Spleen (tissue), 11 donors: Measurements from ENCODE around the gene PPP6R3. TPM values are rescaled to one million over a fixed set of nuclear protein-coding genes. Genes with fewer than 3 reads are reported as not detected.

Experiments used
- DNase-seq: peaks from one replicate; pipeline ENCODE4 v3.0.0-alpha.2; 2020
- H3K27ac ChIP-seq, 8 donors: fragments of 200-600 bp; sonication (generic) in 7 of 8; 1 replicate in 4 of 8; 2 replicates in 4 of 8; pipeline versions ENCODE4 v1.5.0 to v1.8.0; 2016 to 2021; ENCODE audit warnings: inconsistent platforms in 4 of 8, mild to moderate bottlenecking in 4 of 8, moderate library complexity in 1 of 8
- H3K27me3 ChIP-seq, 7 donors: fragments of 200-600 bp; sonication (generic) in 6 of 7; replicated peaks in 1 of 7; 1 replicate in 4 of 7; 2 replicates in 3 of 7; pipeline versions ENCODE4 v1.5.0 to v1.8.0; 2016 to 2021; ENCODE audit warnings: inconsistent platforms in 3 of 7, mild to moderate bottlenecking in 1 of 7
- H3K36me3 ChIP-seq, 6 donors: fragments of 200-600 bp; sonication (generic) in 5 of 6; 1 replicate in 4 of 6; 2 replicates in 2 of 6; pipeline versions ENCODE4 v1.5.0 to v1.8.0; 2016 to 2021; ENCODE audit warnings: inconsistent platforms in 2 of 6
- H3K4me1 ChIP-seq, 6 donors: fragments of 200-600 bp; sonication (generic) in 5 of 6; 1 replicate in 3 of 6; 2 replicates in 3 of 6; pipeline versions ENCODE4 v1.5.0 to v1.8.0; 2016 to 2021; ENCODE audit warnings: inconsistent platforms in 3 of 6
- H3K4me3 ChIP-seq, 8 donors: fragments of 200-600 bp; sonication (generic) in 7 of 8; 1 replicate in 4 of 8; 2 replicates in 4 of 8; pipeline versions ENCODE4 v1.5.0 to v1.8.0; 2016 to 2021; ENCODE audit warnings: inconsistent platforms in 4 of 8, mild to moderate bottlenecking in 4 of 8, moderate library complexity in 2 of 8
- H3K9me3 ChIP-seq, 8 donors: fragments of 200-600 bp; sonication (generic) in 7 of 8; 1 replicate in 4 of 8; 2 replicates in 4 of 8; pipeline versions ENCODE4 v1.5.0 to v1.8.0; 2016 to 2021; ENCODE audit warnings: inconsistent platforms in 4 of 8
- POLR2A ChIP-seq, 3 donors: fragments of 450-650 bp; IDR thresholded peaks; one replicate each; pipeline ENCODE4 v1.5.1; 2017; ENCODE audit warnings: antibody characterized with exemption in 3 of 3, mild to moderate bottlenecking in 1 of 3
- POLR2AphosphoS5 ChIP-seq, 3 donors: sonication (generic); formaldehyde crosslinking; IDR thresholded peaks; one replicate each; pipeline ENCODE4 v1.5.1; 2017; ENCODE audit warnings: antibody characterized with exemption in 3 of 3
- WGBS, 5 donors: extraction: QIAGEN DNeasy Blood & Tissue Kit in 3 of 5; methylation state at CpG; one replicate each; pipeline versions ENCODE4 v1.1.5 to v1.1.7; 2013 to 2018; 5-methylcytosine and 5-hydroxymethylcytosine counted together
- intact Hi-C: fragments of 100-400 bp; cut with DNase I; formaldehyde crosslinking; loops from one replicate; pipeline ENCODE4 v1.15.0; 2023; ENCODE audit warnings: low total_unique reads
- polyA plus RNA-seq, 3 donors: library from polyadenylated mRNA; stranded (reverse); fragments of 200-250 nt; gene quantifications; one replicate each; pipeline ENCODE4 v1.2.1, GENCODE V29; 2013
- total RNA-seq, 7 donors: library from RNA; depleted of rRNA in 3 of 7; stranded (reverse); fragments of >200 nt in 3 of 7; fragmentation: NEBNext Ultra II Directional in 4 of 7; extraction: Animal tissue kit (Norgen Biotek cat#: 25700) in 4 of 7; gene quantifications; one replicate each; pipeline versions ENCODE4 v1.1.0 to v1.2.1, GENCODE V29; 2016 to 2021
- TF ChIP-seq, protein P1 (sequence below), 11 experiments: fragments of 200-600 bp in 7 of 11; fragments of 450-650 bp in 4 of 11; sonication (generic) in 4 of 11; IDR thresholded peaks in 8 of 11; conservative IDR thresholded peaks in 3 of 11; 1 replicate in 7 of 11; 2 replicates in 4 of 11; pipeline versions ENCODE4 v1.4.0 to v1.8.0; 2016 to 2021; ENCODE audit warnings: antibody characterized with exemption in 11 of 11, inconsistent platforms in 4 of 11, mild to moderate bottlenecking in 1 of 11
- donor health status: healthy with polysubstance abuse.
- donor health status: DM: no; HTN: no; CAD: no; lungs with moderate emphysema.
- donor health status: DM: no; HTN: no; CAD: no.
- donor health status: Bipolar disorder and iron deficiency.
- donor health status: healthy.
- donor health status: DM: no; HTN: no; CAD: no.
- donor health status: DM: yes; HTN: yes; CAD: no.

The PPP6R3 gene
- total and polyA plus RNA-seq, 10 donors: 23.9 to 178 (median 122) TPM

DNA sequence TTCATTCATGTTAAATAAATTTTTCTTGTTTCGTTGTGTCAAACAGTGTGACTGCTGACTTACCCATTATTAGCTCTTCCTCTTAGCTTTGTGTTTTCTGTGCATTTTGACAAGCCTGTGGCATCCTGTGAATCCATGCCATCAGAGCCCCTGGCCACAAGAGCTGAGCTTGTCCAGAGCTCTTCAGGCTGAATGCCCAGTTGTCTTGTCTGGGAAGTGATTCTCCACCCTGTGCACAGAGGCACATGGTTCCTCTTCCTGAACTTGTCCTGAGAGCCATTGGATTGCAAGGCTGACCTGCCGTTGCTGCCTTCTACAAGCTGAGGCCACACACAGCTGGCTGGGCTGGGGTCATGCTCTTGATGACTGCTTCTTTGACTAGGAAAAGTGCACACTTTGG is 64.1 kb downstream of the PPP6R3 start:
- H3K27ac ChIP-seq: peak overlapping the region in 4 of 8 donors; percentile 13 to 58 (median 26)
- peak in 1 of 3 donors; percentile 8 for TF ChIP-seq POLR2AphosphoS5 (IDR thresholded peaks at IDR 0.05)
- TF ChIP-seq, protein P1, sequence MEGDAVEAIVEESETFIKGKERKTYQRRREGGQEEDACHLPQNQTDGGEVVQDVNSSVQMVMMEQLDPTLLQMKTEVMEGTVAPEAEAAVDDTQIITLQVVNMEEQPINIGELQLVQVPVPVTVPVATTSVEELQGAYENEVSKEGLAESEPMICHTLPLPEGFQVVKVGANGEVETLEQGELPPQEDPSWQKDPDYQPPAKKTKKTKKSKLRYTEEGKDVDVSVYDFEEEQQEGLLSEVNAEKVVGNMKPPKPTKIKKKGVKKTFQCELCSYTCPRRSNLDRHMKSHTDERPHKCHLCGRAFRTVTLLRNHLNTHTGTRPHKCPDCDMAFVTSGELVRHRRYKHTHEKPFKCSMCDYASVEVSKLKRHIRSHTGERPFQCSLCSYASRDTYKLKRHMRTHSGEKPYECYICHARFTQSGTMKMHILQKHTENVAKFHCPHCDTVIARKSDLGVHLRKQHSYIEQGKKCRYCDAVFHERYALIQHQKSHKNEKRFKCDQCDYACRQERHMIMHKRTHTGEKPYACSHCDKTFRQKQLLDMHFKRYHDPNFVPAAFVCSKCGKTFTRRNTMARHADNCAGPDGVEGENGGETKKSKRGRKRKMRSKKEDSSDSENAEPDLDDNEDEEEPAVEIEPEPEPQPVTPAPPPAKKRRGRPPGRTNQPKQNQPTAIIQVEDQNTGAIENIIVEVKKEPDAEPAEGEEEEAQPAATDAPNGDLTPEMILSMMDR (IDR thresholded peaks at IDR 0.05 in 8 of 11, conservative IDR thresholded peaks at IDR 0.05 in 3 of 11): no peak
- H3K4me3 ChIP-seq: no peak overlapping the region
- H3K27me3 ChIP-seq: no peaks in the 10 kb centered on the region
- H3K36me3 ChIP-seq: peaks cover 0 to 97% (median 55%) of the 10 kb centered on the region in 6 donors
- intact Hi-C loops: no loop called here
- no peaks in the 10 kb centered on the region for H3K9me3 ChIP-seq
- no peak for DNase-seq
- peaks cover 7 to 74% (median 41%) of the 10 kb centered on the region in 6 donors for H3K4me1 ChIP-seq
- 66 to 80% (median 73%) methylated on average over 2 of the region's 2 CpGs for WGBS, 5 donors

DNA sequence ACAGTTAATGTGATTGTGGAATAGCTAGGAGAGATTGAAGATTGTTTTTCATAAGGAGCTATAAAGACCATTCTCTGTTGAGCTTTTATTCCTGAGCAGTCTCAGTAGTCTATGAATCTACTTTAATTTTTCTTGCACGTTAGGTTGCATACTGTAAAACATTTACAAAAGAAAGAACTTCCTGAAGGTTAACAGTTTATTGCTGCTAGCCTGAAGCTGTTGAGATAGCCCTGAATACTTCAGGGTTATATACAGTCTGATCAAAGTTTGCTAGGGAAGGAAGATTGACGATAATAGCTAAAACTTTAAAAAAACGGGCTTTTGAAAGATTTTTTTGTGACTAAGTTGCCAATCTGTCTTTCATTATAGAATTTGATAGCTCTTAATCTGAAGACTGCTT is 64.8 kb downstream of the PPP6R3 start:
- H3K27ac ChIP-seq: peak overlapping the region in 1 of 8 donors; percentile 58
- H3K4me1 ChIP-seq: peaks cover 7 to 81% (median 42%) of the 10 kb centered on the region in 6 donors
- intact Hi-C loops: no loop called here

DNA sequence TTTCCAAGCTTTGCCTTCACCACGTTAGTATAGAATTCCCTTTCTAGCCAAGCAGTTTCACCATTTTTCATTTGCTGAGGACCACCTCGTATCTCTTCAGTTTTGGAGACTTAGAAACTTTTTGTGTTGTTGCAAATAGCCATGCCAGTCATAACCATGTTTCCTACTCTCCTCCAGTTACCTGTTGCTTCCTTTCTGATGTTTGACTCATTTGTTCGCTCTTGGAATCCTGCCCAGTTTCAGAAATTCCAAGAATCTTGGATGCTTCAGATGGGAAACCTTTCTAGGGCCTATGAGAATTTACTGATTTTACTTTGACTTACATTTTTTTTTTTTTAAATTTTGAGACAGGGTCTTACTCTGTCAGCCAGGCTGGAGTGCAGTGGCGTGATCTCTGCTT is 65.4 kb downstream of the PPP6R3 start:
- Histone ChIP-seq H3K27me3 (no peaks in the 10 kb centered on the region), H3K36me3 (peaks cover 0 to 95% (median 42%) of the 10 kb centered on the region in 6 donors), H3K9me3 (no peaks in the 10 kb centered on the region), H3K27ac (no peak overlapping the region), H3K4me1 (peaks cover 7 to 87% (median 42%) of the 10 kb centered on the region in 6 donors), H3K4me3 (no peak overlapping the region)
- intact Hi-C loops: no loop called here
- TF ChIP-seq POLR2AphosphoS5 (IDR thresholded peaks at IDR 0.05) (no peak), POLR2A (IDR thresholded peaks at IDR 0.05) (no peak)
- TF ChIP-seq, protein P1 (IDR thresholded peaks at IDR 0.05 in 8 of 11, conservative IDR thresholded peaks at IDR 0.05 in 3 of 11): no peak
- no peak for DNase-seq
- WGBS, 5 donors: 86 to 98% (median 96%) methylated on average over 4 of the region's 4 CpGs

More for the DNA sequence above, 64.8 kb downstream of the PPP6R3 start:
- TF ChIP-seq, protein P1 (IDR thresholded peaks at IDR 0.05 in 8 of 11, conservative IDR thresholded peaks at IDR 0.05 in 3 of 11): no peak
- no peak for DNase-seq
- no peak overlapping the region for H3K4me3 ChIP-seq
- 78 to 87% (median 85%) methylated on average over 3 of the region's 3 CpGs for WGBS, 5 donors
- H3K27me3 ChIP-seq: no peaks in the 10 kb centered on the region
- no peaks in the 10 kb centered on the region for H3K9me3 ChIP-seq
- H3K36me3 ChIP-seq: peaks cover 0 to 97% (median 48%) of the 10 kb centered on the region in 6 donors

DNA sequence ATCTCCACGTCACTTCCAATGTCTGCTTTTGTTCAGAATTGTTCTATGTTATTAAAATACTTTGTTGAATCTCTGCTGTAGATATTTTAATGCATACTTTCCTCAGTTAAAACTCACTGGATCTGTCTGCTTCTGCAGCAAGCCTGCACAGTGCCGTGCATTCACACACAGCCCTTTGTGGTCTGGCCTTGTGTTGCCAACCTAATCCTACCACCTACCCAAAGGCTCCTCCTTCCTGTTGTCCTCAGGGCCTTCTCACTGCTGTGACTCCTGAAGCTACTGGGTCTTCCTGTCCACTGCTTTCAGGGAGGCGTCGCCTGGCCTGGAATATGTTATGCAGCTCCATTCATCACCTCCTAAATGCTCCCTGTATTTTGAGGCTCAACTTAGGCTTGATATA is 67.0 kb downstream of the PPP6R3 start:
- TF ChIP-seq, protein P1 (IDR thresholded peaks at IDR 0.05 in 8 of 11, conservative IDR thresholded peaks at IDR 0.05 in 3 of 11): no peak
- TF ChIP-seq POLR2A (IDR thresholded peaks at IDR 0.05) (no peak), POLR2AphosphoS5 (IDR thresholded peaks at IDR 0.05) (no peak)
- Histone ChIP-seq H3K9me3 (no peaks in the 10 kb centered on the region), H3K36me3 (peaks cover 0 to 95% (median 30%) of the 10 kb centered on the region in 6 donors), H3K4me3 (no peak overlapping the region), H3K4me1 (peaks cover 7 to 92% (median 43%) of the 10 kb centered on the region in 6 donors), H3K27ac (peak overlapping the region in 5 of 8 donors; percentile 5 to 81 (median 76)), H3K27me3 (no peaks in the 10 kb centered on the region)
- intact Hi-C loops: no loop called here
- no peak for DNase-seq
- 78 to 88% (median 81%) methylated on average over 4 of the region's 4 CpGs for WGBS, 5 donors
